Measurements from ENCODE around the gene BDH1. TPM values are rescaled to one million over a fixed set of nuclear protein-coding genes. Genes with fewer than 3 reads are reported as not detected.
"Not testable (repeated sequence)": the region's sequence is repeated elsewhere in the genome, so short reads cannot be mapped to it uniquely, and the experiment has no call there.

Gene BDH1
- total RNA-seq, 1 donor from 2014 or later, result 1.5 TPM

DNA sequence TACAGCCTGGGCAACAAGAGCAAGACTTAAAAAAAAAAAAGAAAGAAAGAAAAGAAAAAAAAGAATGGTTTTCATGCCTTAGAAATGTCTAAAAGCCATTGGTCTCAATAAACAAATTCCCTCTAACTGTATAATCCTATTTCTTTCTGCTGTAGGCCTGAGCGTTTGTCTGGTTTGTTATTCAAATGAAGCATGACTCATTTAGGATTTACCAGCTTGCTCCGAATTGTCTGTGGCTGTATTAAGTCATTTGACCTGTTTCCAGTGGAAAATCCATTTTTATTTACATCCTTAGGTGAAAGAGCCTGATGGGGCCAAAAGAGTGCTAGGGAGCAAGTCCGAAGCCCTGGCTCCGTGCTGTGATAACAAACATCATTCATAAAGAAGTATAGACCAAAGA is 73.8 kb downstream of the BDH1 start:
- H3K27ac Mint-ChIP-seq (ENCODE audit: unreplicated experiment), result no peak overlapping the region

GRCh38 chr3:197480320-197480719 is 75.4 kb downstream of the BDH1 start:
- no peak overlapping the region for H3K27ac Mint-ChIP-seq (ENCODE audit: unreplicated experiment)
- H3K27me3 Mint-ChIP-seq (ENCODE audit: low read depth, unreplicated experiment), result peaks cover 7% of the 10 kb centered on the region
- FAIRE-seq (no peak), DNase-seq (ENCODE audit: low read depth) (no peak)
- Histone ChIP-seq H3K4me2 (ENCODE audit: low read length) (no peak overlapping the region), H3K27me3 (ENCODE audit: insufficient read depth, low read length) (no peaks in the 10 kb centered on the region), H4K20me1 (ENCODE audit: insufficient read depth, low read length) (no peaks in the 10 kb centered on the region), H3K27ac (ENCODE audit: low read depth, low read length) (peak overlapping the region; percentile 20), H2AFZ (ENCODE audit: low read depth, low read length) (no peak overlapping the region), H3K9ac (ENCODE audit: low read length) (no peak overlapping the region), H3K79me2 (ENCODE audit: insufficient read depth, low read length) (peaks cover 4% of the 10 kb centered on the region), H3K36me3 (ENCODE audit: insufficient read depth, low read length) (no peaks in the 10 kb centered on the region), H3K4me1 (ENCODE audit: insufficient read depth, low read length) (peaks cover 27% of the 10 kb centered on the region), H3K9me3 (ENCODE audit: insufficient read depth, low read depth, low read length) (no peaks in the 10 kb centered on the region), H3K4me3 (ENCODE audit: insufficient read depth, low read depth, low read length) (no peak overlapping the region)
- no peak overlapping the region for H3K4me3 Mint-ChIP-seq (ENCODE audit: unreplicated experiment)
- H3K4me1 Mint-ChIP-seq (ENCODE audit: low read depth, unreplicated experiment), result peaks cover 17% of the 10 kb centered on the region
- no peak for TF ChIP-seq CTCF (IDR thresholded peaks at IDR 0.05; ENCODE audit: insufficient read depth, low read depth, low read length)
- TF ChIP-seq EZH2 (IDR thresholded peaks at IDR 0.05; ENCODE audit: insufficient read depth, low read length), result no peak
- H3K36me3 Mint-ChIP-seq (ENCODE audit: low read depth, unreplicated experiment), result no peaks in the 10 kb centered on the region
- no peaks in the 10 kb centered on the region for H3K9me3 Mint-ChIP-seq (ENCODE audit: unreplicated experiment)

More for the DNA sequence above, 73.8 kb downstream of the BDH1 start:
- Histone ChIP-seq H3K4me1 (ENCODE audit: insufficient read depth, low read length) (peaks cover 28% of the 10 kb centered on the region), H4K20me1 (ENCODE audit: insufficient read depth, low read length) (no peaks in the 10 kb centered on the region), H3K27ac (ENCODE audit: low read depth, low read length) (peak overlapping the region; percentile 62), H3K9ac (ENCODE audit: low read length) (peak overlapping the region; percentile 48), H3K36me3 (ENCODE audit: insufficient read depth, low read length) (no peaks in the 10 kb centered on the region), H3K27me3 (ENCODE audit: insufficient read depth, low read length) (no peaks in the 10 kb centered on the region), H3K79me2 (ENCODE audit: insufficient read depth, low read length) (peaks cover 4% of the 10 kb centered on the region), H3K4me3 (ENCODE audit: insufficient read depth, low read depth, low read length) (no peak overlapping the region), H3K9me3 (ENCODE audit: insufficient read depth, low read depth, low read length) (no peaks in the 10 kb centered on the region), H2AFZ (ENCODE audit: low read depth, low read length) (no peak overlapping the region), H3K4me2 (ENCODE audit: low read length) (peak overlapping the region; percentile 9)
- H3K9me3 Mint-ChIP-seq (ENCODE audit: unreplicated experiment), result no peaks in the 10 kb centered on the region
- no peak overlapping the region for H3K4me3 Mint-ChIP-seq (ENCODE audit: unreplicated experiment)
- H3K27me3 Mint-ChIP-seq (ENCODE audit: low read depth, unreplicated experiment), result peaks cover 2% of the 10 kb centered on the region
- FAIRE-seq, result peak; percentile 52
- no peak for TF ChIP-seq CTCF (IDR thresholded peaks at IDR 0.05; ENCODE audit: insufficient read depth, low read depth, low read length)
- TF ChIP-seq EZH2 (IDR thresholded peaks at IDR 0.05; ENCODE audit: insufficient read depth, low read length), result no peak
- H3K36me3 Mint-ChIP-seq (ENCODE audit: low read depth, unreplicated experiment), result peaks cover 1% of the 10 kb centered on the region
- DNase-seq (ENCODE audit: low read depth), result peak; percentile 74
- H3K4me1 Mint-ChIP-seq (ENCODE audit: low read depth, unreplicated experiment), result peaks cover 21% of the 10 kb centered on the region

DNA sequence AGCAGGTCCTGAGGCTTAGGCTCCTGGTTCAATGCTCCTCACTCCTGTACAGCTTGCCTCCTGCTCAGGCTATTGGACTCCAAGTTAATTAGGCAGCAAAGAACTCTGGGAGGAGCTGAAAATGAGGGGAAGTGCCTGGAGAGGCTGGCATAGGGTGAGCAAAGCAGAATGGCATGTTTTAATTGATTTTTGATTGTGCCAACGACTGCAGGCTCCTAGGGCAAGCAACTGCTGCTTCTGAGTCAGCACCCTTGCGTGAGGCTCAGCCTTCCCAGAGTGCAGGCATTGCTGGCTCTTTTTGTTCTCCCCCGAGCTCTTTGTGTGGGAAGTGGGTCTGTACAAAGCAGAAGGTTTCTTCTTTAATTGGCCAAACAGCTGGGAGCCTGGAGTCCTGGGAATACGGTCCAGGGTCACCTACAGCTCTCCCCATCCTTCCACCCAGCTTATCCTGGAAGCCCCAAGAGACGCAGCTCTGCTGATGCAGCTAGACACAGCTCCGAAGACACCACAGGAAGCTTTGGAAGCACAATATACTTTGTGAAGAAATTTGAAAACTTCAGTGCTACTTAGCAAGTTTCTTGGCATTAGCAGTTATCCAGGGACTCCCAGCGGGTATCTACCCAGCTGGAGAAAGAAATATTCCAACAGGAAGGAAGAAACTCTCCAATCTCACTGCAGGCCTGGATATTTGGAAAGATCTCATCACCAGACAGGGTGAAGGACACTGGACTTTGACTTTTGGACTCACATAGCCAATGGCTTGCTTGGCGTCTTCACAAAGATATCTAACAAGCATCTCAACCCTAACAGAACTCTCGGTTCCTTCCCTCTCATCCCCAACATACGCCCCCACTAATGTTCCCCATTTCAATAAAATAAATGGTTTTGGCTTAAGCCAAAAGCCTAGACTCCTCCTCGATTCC is 76.8 kb downstream of the BDH1 start:
- no peak overlapping the region for H3K4me3 ChIP-seq (ENCODE audit: insufficient read depth, low read depth, low read length)
- no peak overlapping the region for H3K27ac Mint-ChIP-seq (ENCODE audit: unreplicated experiment)
- H3K79me2 ChIP-seq (ENCODE audit: insufficient read depth, low read length), result peaks cover 4% of the 10 kb centered on the region
- TF ChIP-seq EZH2 (IDR thresholded peaks at IDR 0.05; ENCODE audit: insufficient read depth, low read length) (no peak), CTCF (IDR thresholded peaks at IDR 0.05; ENCODE audit: insufficient read depth, low read depth, low read length) (no peak)
- H3K27ac ChIP-seq (ENCODE audit: low read depth, low read length), result peak overlapping the region; percentile 75
- no peak overlapping the region for H3K4me3 Mint-ChIP-seq (ENCODE audit: unreplicated experiment)
- no peaks in the 10 kb centered on the region for H3K36me3 ChIP-seq (ENCODE audit: insufficient read depth, low read length)
- H3K9me3 Mint-ChIP-seq (ENCODE audit: unreplicated experiment), result no peaks in the 10 kb centered on the region
- H3K36me3 Mint-ChIP-seq (ENCODE audit: low read depth, unreplicated experiment), result peaks cover 2% of the 10 kb centered on the region
- H3K9me3 ChIP-seq (ENCODE audit: insufficient read depth, low read depth, low read length), result no peaks in the 10 kb centered on the region
- peaks cover 27% of the 10 kb centered on the region for H3K4me1 ChIP-seq (ENCODE audit: insufficient read depth, low read length)
- DNase-seq (ENCODE audit: low read depth) (peak; percentile 68), FAIRE-seq (no peak)
- H4K20me1 ChIP-seq (ENCODE audit: insufficient read depth, low read length), result no peaks in the 10 kb centered on the region
- H3K4me2 ChIP-seq (ENCODE audit: low read length), result peak overlapping the region; percentile 44
- peak overlapping the region; percentile 58 for H3K9ac ChIP-seq (ENCODE audit: low read length)
- peaks cover 17% of the 10 kb centered on the region for H3K4me1 Mint-ChIP-seq (ENCODE audit: low read depth, unreplicated experiment)
- no peaks in the 10 kb centered on the region for H3K27me3 ChIP-seq (ENCODE audit: insufficient read depth, low read length)
- H2AFZ ChIP-seq (ENCODE audit: low read depth, low read length), result peak overlapping the region; percentile 58
- H3K27me3 Mint-ChIP-seq (ENCODE audit: low read depth, unreplicated experiment), result peaks cover 7% of the 10 kb centered on the region

DNA sequence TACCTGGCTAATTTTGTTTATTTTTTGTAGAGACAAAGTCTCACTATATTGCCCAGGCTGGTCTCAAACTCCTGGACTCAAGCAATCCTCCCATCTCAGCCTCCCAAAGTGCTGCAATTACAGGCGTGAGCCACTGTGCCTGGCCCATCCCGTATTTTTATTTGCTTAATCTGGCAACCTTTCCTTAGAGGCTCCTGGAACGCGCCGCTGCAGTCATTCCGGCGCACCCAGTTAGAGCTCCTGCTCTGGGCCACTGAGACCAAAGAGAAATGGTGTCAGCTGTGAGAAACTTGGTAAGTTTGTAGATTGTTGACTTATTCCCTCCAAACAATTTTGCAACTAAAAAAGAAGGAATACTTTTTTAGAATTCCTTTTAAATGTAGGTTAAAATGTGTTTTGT is 78.0 kb downstream of the BDH1 start:
- H3K9me3 Mint-ChIP-seq (ENCODE audit: unreplicated experiment); H3K27me3 Mint-ChIP-seq (ENCODE audit: low read depth, unreplicated experiment); DNase-seq (ENCODE audit: low read depth); H3K36me3 Mint-ChIP-seq (ENCODE audit: low read depth, unreplicated experiment); H3K9ac ChIP-seq (ENCODE audit: low read length); FAIRE-seq; H3K27ac Mint-ChIP-seq (ENCODE audit: unreplicated experiment); H2AFZ ChIP-seq (ENCODE audit: low read depth, low read length); H3K4me2 ChIP-seq (ENCODE audit: low read length); H3K27ac ChIP-seq (ENCODE audit: low read depth, low read length); H3K36me3 ChIP-seq (ENCODE audit: insufficient read depth, low read length); H3K9me3 ChIP-seq (ENCODE audit: insufficient read depth, low read depth, low read length); H3K4me3 Mint-ChIP-seq (ENCODE audit: unreplicated experiment); H3K4me3 ChIP-seq (ENCODE audit: insufficient read depth, low read depth, low read length); H3K27me3 ChIP-seq (ENCODE audit: insufficient read depth, low read length); H4K20me1 ChIP-seq (ENCODE audit: insufficient read depth, low read length); H3K79me2 ChIP-seq (ENCODE audit: insufficient read depth, low read length): not testable (repeated sequence)
- peaks cover 17% of the 10 kb centered on the region for H3K4me1 Mint-ChIP-seq (ENCODE audit: low read depth, unreplicated experiment)
- H3K4me1 ChIP-seq (ENCODE audit: insufficient read depth, low read length), result peaks cover 27% of the 10 kb centered on the region

Data from astrocyte (in vitro differentiated cells and primary cell).